Neural crest cell (in vitro differentiated cells): ENCODE results near the gene CBX2. TPM values are rescaled to one million over a fixed set of nuclear protein-coding genes. Genes with fewer than 3 reads are reported as not detected.
A peak's percentile ranks its signal among the peaks of the same experiment; 100 is the strongest.

Experiments used
- DNase-seq: peaks from one replicate; pipeline ENCODE4 v3.0.0; 2021; ENCODE audit warnings: low read depth, mixed read lengths, low spot score
- H3K27ac Mint-ChIP-seq: one replicate; pipeline ENCODE4 v1.8.0; 2021; ENCODE audit warnings: mild to moderate bottlenecking, mixed read lengths; ENCODE audit not compliant: unreplicated experiment
- H3K27me3 Mint-ChIP-seq: 2 replicates; pipeline ENCODE4 v1.8.0; 2021; ENCODE audit warnings: low read depth, mild to moderate bottlenecking, mixed read lengths
- H3K36me3 Mint-ChIP-seq: 2 replicates; pipeline ENCODE4 v1.8.0; 2021; ENCODE audit warnings: low read depth, mild to moderate bottlenecking, mixed read lengths
- H3K4me1 Mint-ChIP-seq: 2 replicates; pipeline ENCODE4 v1.8.0; 2021; ENCODE audit warnings: mixed read lengths
- H3K4me3 Mint-ChIP-seq: one replicate; pipeline ENCODE4 v1.8.0; 2021; ENCODE audit warnings: mild to moderate bottlenecking, mixed read lengths
- H3K9me3 Mint-ChIP-seq: 2 replicates; pipeline ENCODE4 v1.8.0; 2021; ENCODE audit warnings: mixed read lengths
- total RNA-seq: library from RNA; stranded (reverse); gene quantifications from 2 replicates; pipeline ENCODE4 v1.2.1, GENCODE V29; 2021
- TF ChIP-seq, protein P1 (sequence below): fragments of 200-600 bp; sonication (generic); conservative IDR thresholded peaks from 2 replicates; pipeline ENCODE4 v1.5.0; 2021; ENCODE audit warnings: antibody characterized with exemption, mild to moderate bottlenecking

Gene CBX2
- total RNA-seq, 1 donor from 2014 or later, result 101 TPM

DNA sequence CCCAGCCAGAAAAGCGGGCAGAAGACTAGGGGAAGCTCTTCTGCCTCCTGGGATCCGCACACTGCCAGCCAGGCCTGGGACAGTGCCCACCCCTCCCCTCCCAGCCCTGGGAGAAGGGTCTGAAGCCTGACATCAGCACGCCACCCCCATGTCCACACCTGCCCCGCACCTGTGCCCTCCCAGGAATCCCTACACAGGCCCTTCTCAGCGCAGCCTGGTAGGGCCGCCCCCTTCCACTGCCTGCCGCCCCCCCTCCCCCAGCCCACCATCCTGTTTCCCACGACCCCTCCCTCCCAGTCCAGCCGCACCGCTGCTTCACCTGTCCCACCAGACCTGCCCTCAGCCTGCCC, 36.6 kb upstream of the CBX2 start:
- no peak overlapping the region for H3K27ac Mint-ChIP-seq
- H3K9me3 Mint-ChIP-seq, result no peaks in the 10 kb centered on the region

DNA sequence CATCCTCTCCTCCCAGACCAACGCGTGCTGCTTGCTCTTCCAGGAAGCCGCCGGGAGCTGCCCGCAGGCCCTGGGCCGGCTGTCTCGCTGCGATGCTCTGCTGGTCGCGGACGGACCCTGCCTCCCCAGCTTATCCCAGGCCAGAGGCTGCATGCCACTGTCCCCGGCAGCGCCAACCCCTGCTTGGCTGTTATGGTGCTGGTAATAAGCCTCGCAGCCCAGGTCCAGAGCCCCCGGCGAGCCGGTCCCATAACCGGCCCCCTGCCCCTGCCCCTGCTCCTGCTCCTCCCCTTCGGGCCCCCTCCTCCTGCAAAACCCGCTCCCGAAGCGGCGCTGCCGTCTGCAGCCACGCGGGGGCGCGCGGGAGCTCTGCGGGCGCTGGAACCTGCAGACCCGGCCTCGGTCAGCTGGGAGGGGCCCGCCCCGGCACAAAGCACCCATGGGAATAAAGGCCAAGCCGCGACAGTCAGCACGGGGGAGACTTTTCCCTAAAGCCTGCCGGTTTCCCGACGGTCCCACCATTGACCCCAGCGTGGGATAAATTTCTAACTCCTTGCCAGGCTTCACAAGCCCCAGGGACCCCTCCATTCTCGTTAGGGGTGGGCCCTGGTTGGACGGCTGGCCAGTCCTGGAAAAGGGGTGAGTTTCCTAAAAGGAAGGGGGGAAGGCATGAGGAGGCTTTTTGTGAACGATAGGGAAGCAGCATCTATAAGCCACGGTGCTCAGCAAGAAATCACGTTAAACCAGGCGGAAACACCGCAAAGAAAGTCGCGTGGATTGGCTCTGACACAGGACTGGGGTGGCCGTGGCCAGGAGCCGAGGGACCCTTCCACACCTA, 36.0 kb upstream of the CBX2 start:
- Mint-ChIP-seq H3K27me3 (peaks cover 36% of the 10 kb centered on the region), H3K36me3 (no peaks in the 10 kb centered on the region), H3K27ac (no peak overlapping the region), H3K9me3 (no peaks in the 10 kb centered on the region), H3K4me3 (no peak overlapping the region), H3K4me1 (peaks cover 21% of the 10 kb centered on the region)
- TF ChIP-seq, protein P1, sequence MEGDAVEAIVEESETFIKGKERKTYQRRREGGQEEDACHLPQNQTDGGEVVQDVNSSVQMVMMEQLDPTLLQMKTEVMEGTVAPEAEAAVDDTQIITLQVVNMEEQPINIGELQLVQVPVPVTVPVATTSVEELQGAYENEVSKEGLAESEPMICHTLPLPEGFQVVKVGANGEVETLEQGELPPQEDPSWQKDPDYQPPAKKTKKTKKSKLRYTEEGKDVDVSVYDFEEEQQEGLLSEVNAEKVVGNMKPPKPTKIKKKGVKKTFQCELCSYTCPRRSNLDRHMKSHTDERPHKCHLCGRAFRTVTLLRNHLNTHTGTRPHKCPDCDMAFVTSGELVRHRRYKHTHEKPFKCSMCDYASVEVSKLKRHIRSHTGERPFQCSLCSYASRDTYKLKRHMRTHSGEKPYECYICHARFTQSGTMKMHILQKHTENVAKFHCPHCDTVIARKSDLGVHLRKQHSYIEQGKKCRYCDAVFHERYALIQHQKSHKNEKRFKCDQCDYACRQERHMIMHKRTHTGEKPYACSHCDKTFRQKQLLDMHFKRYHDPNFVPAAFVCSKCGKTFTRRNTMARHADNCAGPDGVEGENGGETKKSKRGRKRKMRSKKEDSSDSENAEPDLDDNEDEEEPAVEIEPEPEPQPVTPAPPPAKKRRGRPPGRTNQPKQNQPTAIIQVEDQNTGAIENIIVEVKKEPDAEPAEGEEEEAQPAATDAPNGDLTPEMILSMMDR, result peak; percentile 99
- DNase-seq, result peak; percentile 96

More for the DNA sequence above, 36.6 kb upstream of the CBX2 start:
- TF ChIP-seq, protein P1, result no peak
- peaks cover 17% of the 10 kb centered on the region for H3K4me1 Mint-ChIP-seq
- H3K27me3 Mint-ChIP-seq, result peaks cover 30% of the 10 kb centered on the region
- no peak for DNase-seq
- no peaks in the 10 kb centered on the region for H3K36me3 Mint-ChIP-seq
- no peak overlapping the region for H3K4me3 Mint-ChIP-seq

DNA sequence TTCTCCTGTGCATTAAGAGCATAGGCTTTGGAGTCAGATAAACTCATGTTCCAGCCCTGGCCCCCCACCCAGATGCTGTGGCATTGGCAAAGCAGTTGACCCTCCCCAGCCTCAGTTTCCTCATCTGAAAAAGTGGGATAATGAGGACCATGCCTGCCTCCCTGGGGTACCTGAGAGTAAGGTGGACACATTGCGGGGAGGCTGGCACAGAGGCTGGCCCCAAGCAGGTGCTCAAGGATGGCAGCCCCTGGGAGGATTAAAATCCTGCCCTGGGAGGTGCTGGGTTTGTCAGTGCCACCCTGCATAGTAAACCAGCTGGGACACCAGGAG, 35.4 kb upstream of the CBX2 start:
- TF ChIP-seq, protein P1, result no peak
- peaks cover 41% of the 10 kb centered on the region for H3K27me3 Mint-ChIP-seq

DNA sequence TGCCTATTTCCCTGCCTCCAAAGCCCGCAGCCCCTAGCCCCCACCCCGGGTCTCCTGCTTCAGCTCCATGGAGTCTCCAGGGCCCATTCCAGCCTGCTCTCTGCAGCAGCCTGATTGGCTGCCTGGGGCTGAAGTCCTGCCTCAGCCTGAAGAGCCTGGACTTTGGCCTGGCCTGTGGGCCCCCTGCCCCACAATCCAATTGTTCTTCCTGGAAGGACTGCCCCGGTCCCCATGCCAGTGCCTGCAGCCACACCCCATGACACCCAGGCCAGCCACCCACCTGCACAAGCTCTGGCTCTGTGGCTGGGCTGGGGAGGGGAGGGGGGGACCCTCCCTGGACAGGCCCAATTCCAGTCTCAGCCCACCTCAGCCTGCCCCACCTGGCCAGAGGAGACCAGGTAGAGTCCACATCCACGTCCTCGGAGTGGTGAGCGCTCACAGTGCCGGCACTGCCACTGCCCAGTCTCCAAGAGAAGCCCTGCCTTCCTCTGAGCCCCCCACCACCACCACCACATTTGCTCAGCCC, 34.9 kb upstream of the CBX2 start:
- H3K27ac Mint-ChIP-seq, result no peak overlapping the region
- H3K9me3 Mint-ChIP-seq, result no peaks in the 10 kb centered on the region
- H3K36me3 Mint-ChIP-seq, result no peaks in the 10 kb centered on the region
- DNase-seq, result no peak
- TF ChIP-seq, protein P1, result no peak
- H3K4me3 Mint-ChIP-seq, result peak overlapping the region; percentile 41
- H3K27me3 Mint-ChIP-seq, result peaks cover 45% of the 10 kb centered on the region
- peaks cover 28% of the 10 kb centered on the region for H3K4me1 Mint-ChIP-seq

More for the DNA sequence above, 35.4 kb upstream of the CBX2 start:
- H3K9me3 Mint-ChIP-seq, result no peaks in the 10 kb centered on the region
- DNase-seq, result no peak
- no peak overlapping the region for H3K4me3 Mint-ChIP-seq
- H3K4me1 Mint-ChIP-seq, result peaks cover 25% of the 10 kb centered on the region
- no peak overlapping the region for H3K27ac Mint-ChIP-seq
- no peaks in the 10 kb centered on the region for H3K36me3 Mint-ChIP-seq

DNA sequence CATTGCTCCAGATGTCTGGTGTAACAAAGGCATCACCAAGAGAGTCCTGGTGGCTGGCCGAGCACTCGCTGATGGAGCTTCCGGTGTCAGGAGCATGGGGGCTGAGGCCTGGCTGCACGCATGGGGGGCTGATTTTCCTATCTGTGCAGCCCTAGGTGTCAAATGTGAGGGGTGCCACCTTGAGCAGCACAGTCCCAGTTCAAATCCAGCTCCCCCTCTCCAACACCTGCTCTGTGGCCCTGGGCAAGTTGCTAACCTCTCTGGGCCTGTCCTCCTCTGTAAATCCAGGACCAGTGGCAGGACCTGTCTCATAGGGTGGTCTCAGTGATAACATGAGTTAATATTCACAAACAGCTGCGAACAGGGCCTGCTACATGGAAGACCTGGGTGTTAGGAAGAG, 34.3 kb upstream of the CBX2 start:
- no peak for DNase-seq
- Mint-ChIP-seq H3K4me1 (peaks cover 28% of the 10 kb centered on the region), H3K27me3 (peaks cover 47% of the 10 kb centered on the region), H3K27ac (no peak overlapping the region), H3K36me3 (no peaks in the 10 kb centered on the region), H3K9me3 (no peaks in the 10 kb centered on the region), H3K4me3 (no peak overlapping the region)
- TF ChIP-seq, protein P1, result no peak
